Naive thymus-derived CD8-positive, alpha-beta T cell (primary cell): ENCODE data around the gene SARM1. TPM values are rescaled to one million over a fixed set of nuclear protein-coding genes. Genes with fewer than 3 reads are reported as not detected.

Source experiments
- ATAC-seq, 2 donors: fragments of 150-1000 bp; cut with Tn5 transposase in 1 of 2; sonication (Bioruptor Pico), chemical (Tn5 transposase) in 1 of 2; 1 replicate in 1 of 2; 2 replicates in 1 of 2; pipeline ENCODE4 v1.10.0; 2021; ENCODE audit warnings: mild to moderate bottlenecking in 2 of 2, moderate library complexity in 2 of 2
- POLR2A ChIA-PET: fragments of 350-600 bp; sonication (Branson Sonifier 250); formaldehyde crosslinking; loops from one replicate; lab custom pipeline; 2021; ENCODE audit warnings: antibody characterized with exemption; lab: Charles Lee
- DNase-seq, 10 donors: peaks; one replicate each; pipeline versions ENCODE4 v3.0.0 to v3.0.0-alpha.2; 2020 to 2022
- H3K27ac Mint-ChIP-seq, 10 donors: one replicate each; pipeline ENCODE4 v1.8.0; 2020 to 2022; ENCODE audit warnings: mild to moderate bottlenecking in 10 of 10, mixed read lengths in 10 of 10, moderate library complexity in 4 of 10, inconsistent platforms in 1 of 10
- H3K27me3 Mint-ChIP-seq, 5 donors: one replicate each; pipeline ENCODE4 v1.8.0; 2021 to 2022; ENCODE audit warnings: mixed read lengths in 5 of 5
- H3K36me3 Mint-ChIP-seq, 3 donors: one replicate each; pipeline ENCODE4 v1.8.0; 2020 to 2022; ENCODE audit warnings: mixed read lengths in 3 of 3, mild to moderate bottlenecking in 2 of 3, inconsistent platforms in 1 of 3
- H3K4me1 Mint-ChIP-seq, 4 donors: one replicate each; pipeline ENCODE4 v1.8.0; 2021 to 2022; ENCODE audit warnings: mixed read lengths in 4 of 4
- H3K4me3 Mint-ChIP-seq, 10 donors: one replicate each; pipeline ENCODE4 v1.8.0; 2020 to 2022; ENCODE audit warnings: mild to moderate bottlenecking in 10 of 10, mixed read lengths in 10 of 10, moderate library complexity in 6 of 10, inconsistent platforms in 1 of 10
- H3K9me3 Mint-ChIP-seq, 9 donors: one replicate each; pipeline ENCODE4 v1.8.0; 2020 to 2022; ENCODE audit warnings: mixed read lengths in 9 of 9, mild to moderate bottlenecking in 3 of 9, inconsistent platforms in 1 of 9, moderate library complexity in 1 of 9
- polyA plus RNA-seq, 3 donors: library from polyadenylated mRNA; unstranded; fragments of 300-500 nt; fragmentation: Illumina TruSeq; gene quantifications; one replicate each; pipeline ENCODE4 v1.2.3, GENCODE V29; 2021
- total RNA-seq, 8 experiments: library from RNA in 2 of 8; stranded (reverse) in 2 of 8; gene quantifications; one replicate each; pipeline ENCODE4 v1.2.3 and lab custom pipeline; 2021 to 2026

Gene SARM1
- total and polyA plus RNA-seq, 5 experiments from 2014 or later, result 5.3 to 33.2 (median 8.4) TPM

DNA sequence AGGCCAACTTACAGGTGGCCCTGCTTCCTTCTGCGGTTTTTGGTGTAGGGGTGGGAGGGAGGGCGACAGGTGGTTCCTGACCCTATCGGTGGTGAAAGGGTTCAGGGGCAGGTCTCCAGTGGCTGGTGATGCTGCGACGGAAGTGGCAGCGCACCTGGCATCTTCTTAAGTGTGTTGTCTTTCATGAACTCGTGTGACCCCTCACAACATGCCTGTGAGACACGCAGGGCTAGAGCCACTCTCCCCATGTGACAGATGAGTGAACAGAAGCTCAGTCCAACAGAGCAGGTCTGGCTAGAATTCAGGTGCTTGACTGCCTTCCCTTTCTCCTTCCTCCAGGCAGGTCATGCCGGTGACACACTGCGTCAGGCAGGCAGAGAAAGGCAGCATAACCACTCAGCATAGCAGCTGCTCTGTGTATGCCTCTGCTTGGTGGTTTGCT is 28.0 kb upstream of the SARM1 start:
- ATAC-seq, result peak in 1 of 2 donors; percentile 54
- DNase-seq, result no peak
- POLR2A ChIA-PET, result interaction anchor here (1.6 kb wide), 1 partner anchor 14 kb away, joined by 4 read pairs; the partner anchor contains the start of gene POLDIP2
- H3K4me1 Mint-ChIP-seq, result peaks cover 0 to 19% (median 3%) of the 10 kb centered on the region in 4 donors
- H3K9me3 Mint-ChIP-seq, result no peaks in the 10 kb centered on the region
- no peak overlapping the region for H3K4me3 Mint-ChIP-seq
- no peaks in the 10 kb centered on the region for H3K27me3 Mint-ChIP-seq
- peak overlapping the region in 7 of 10 donors; percentile 6 to 79 (median 61) for H3K27ac Mint-ChIP-seq
- peaks cover 0 to 61% (median 3%) of the 10 kb centered on the region in 3 donors for H3K36me3 Mint-ChIP-seq

DNA sequence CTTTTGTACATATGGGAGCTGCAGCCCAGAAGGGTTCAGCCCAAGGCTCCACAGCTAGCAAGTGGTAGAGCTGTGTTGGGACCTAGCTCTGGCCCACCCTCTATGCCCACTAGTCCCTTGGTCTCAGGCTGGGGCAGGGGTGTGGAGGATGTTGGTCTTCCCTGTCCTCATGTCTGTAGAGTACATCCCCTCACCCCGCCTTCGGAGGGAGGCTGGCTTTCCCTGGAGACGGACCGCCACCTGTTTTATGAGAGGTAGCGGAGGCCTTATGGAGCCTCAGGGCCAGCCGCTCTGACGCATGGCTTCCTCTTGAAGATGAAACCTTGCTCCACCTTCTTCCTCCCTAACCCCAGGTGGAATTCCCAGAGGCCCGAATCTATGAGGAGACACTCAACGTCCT is 27.5 kb upstream of the SARM1 start:
- Mint-ChIP-seq H3K27me3 (no peaks in the 10 kb centered on the region), H3K27ac (peak overlapping the region in 5 of 10 donors; percentile 46 to 79 (median 61)), H3K36me3 (peaks cover 0 to 66% (median 3%) of the 10 kb centered on the region in 3 donors), H3K9me3 (no peaks in the 10 kb centered on the region), H3K4me1 (peaks cover 0 to 16% (median 2%) of the 10 kb centered on the region in 4 donors), H3K4me3 (no peak overlapping the region)
- ATAC-seq, result no peak
- POLR2A ChIA-PET, result interaction anchor here (1.6 kb wide), 1 partner anchor 13 kb away, joined by 4 read pairs; the partner anchor contains the start of gene POLDIP2
- DNase-seq, result no peak

DNA sequence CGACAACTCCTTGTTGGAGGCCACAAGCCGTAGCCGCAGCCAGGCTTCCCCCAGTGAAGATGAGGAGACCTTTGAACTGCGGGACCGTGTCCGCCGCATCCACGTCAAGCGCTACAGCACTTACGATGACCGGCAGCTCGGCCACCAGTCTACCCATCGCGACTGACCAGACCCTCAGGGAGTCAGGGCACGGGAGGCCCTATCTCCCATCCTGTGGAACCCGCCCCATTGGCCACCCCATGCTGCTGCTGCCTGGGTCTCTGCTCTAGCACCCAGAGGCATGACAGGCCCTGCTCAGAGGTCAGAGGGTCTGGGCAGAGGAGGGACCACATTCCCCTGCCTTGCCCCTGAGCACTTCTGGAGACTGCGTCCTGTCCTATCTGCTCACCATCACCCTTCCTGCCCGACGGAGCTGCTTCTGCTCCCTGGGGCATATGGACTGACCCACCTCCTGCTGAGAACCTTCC is 27.0 kb upstream of the SARM1 start:
- DNase-seq (no peak), ATAC-seq (no peak)
- POLR2A ChIA-PET, result interaction anchor here (0.7 to 1.6 kb wide), 3 partner anchors 9 to 13 kb away, joined by 3 to 4 read pairs (median 4); partner anchors contain the start of genes IFT20, POLDIP2 and TNFAIP1
- H3K27me3 Mint-ChIP-seq, result no peaks in the 10 kb centered on the region
- H3K4me1 Mint-ChIP-seq, result peaks cover 0 to 14% (median 2%) of the 10 kb centered on the region in 4 donors
- peaks cover 0 to 69% (median 3%) of the 10 kb centered on the region in 3 donors for H3K36me3 Mint-ChIP-seq
- peak overlapping the region in 2 of 10 donors; percentile 37 to 61 for H3K27ac Mint-ChIP-seq
- H3K4me3 Mint-ChIP-seq, result no peak overlapping the region
- no peaks in the 10 kb centered on the region for H3K9me3 Mint-ChIP-seq

- H3K4me1 Mint-ChIP-seq, result peaks cover 0 to 9% (median 2%) of the 10 kb centered on the region in 4 donors
- H3K4me3 Mint-ChIP-seq, result no peak overlapping the region
- H3K27ac Mint-ChIP-seq, result peak overlapping the region in 1 of 10 donors; percentile 61
- H3K9me3 Mint-ChIP-seq, result no peaks in the 10 kb centered on the region
- DNase-seq (no peak), ATAC-seq (no peak)
- no peaks in the 10 kb centered on the region for H3K27me3 Mint-ChIP-seq
- POLR2A ChIA-PET, result interaction anchor here (0.7 to 1.6 kb wide), 2 partner anchors 10 to 11 kb away, joined by 3 to 4 read pairs; partner anchors contain the start of genes IFT20, POLDIP2 and TNFAIP1
- H3K36me3 Mint-ChIP-seq, result peaks cover 0 to 75% (median 4%) of the 10 kb centered on the region in 3 donors
Measured at GRCh38 chr17:28345419-28346198, 25.9 kb upstream of the SARM1 start.

DNA sequence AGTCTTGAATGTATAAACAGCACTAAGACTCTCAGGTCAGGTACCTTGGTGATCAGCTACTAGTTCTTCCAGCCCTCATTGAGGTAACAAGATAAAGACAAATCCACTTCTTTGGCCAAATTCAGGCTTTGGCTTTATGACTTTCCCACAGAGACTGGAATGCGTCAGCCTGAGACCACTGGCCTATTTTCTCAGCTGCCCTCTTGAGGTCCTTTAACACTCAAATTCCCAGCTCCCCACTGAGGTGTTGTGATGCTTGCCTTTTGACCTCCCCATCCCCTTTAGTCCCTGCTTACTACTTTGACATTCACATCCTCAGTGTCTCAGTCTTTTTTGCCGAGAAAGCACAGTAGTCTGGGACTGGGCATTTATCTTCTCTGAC is 25.3 kb upstream of the SARM1 start:
- peak overlapping the region in 1 of 10 donors; percentile 53 for H3K27ac Mint-ChIP-seq
- H3K9me3 Mint-ChIP-seq, result no peaks in the 10 kb centered on the region
- H3K27me3 Mint-ChIP-seq, result no peaks in the 10 kb centered on the region
- H3K4me1 Mint-ChIP-seq, result peaks cover 0 to 9% (median 4%) of the 10 kb centered on the region in 4 donors
- POLR2A ChIA-PET, result interaction anchor here (1.6 kb wide), 1 partner anchor 11 kb away, joined by 4 read pairs; the partner anchor contains the start of genes IFT20 and TNFAIP1
- H3K4me3 Mint-ChIP-seq, result no peak overlapping the region
- no peak for ATAC-seq
- no peak for DNase-seq
- H3K36me3 Mint-ChIP-seq, result peaks cover 0 to 75% (median 9%) of the 10 kb centered on the region in 3 donors

DNA sequence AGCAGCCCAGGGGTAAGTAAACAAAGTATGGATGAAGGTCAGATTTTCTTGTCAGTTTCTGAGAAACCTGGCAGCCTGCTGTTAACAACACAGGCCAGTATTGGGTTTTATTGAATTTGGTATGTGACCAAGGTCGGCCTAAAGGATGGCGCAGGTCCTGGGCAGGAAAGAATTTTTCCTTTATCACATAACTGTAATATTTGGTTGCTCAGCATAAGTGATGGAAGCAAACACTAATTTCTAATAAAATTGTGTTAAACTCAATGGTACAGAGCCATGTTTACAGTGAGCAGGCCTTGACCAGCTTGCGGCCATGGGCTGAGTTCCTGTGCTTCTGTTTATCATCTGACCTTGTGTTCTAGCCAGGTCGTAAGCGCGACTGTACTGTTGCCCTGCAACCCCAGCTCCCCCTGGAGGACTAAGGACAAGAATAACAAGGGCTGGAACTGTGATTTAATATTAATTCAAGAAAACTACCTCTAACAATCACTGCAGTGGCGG is 24.7 kb upstream of the SARM1 start:
- Mint-ChIP-seq H3K27me3 (no peaks in the 10 kb centered on the region), H3K9me3 (no peaks in the 10 kb centered on the region), H3K27ac (peak overlapping the region in 2 of 10 donors; percentile 53 to 58), H3K4me1 (peaks cover 0 to 9% (median 4%) of the 10 kb centered on the region in 4 donors), H3K4me3 (no peak overlapping the region), H3K36me3 (peaks cover 0 to 75% (median 9%) of the 10 kb centered on the region in 3 donors)
- ATAC-seq (no peak), DNase-seq (no peak)
- POLR2A ChIA-PET, result interaction anchor here (0.7 kb wide), 1 partner anchor 11 kb away, joined by 3 read pairs; the partner anchor contains the start of genes IFT20 and TNFAIP1

- peaks cover 0 to 74% (median 8%) of the 10 kb centered on the region in 3 donors for H3K36me3 Mint-ChIP-seq
- peaks cover 0 to 9% (median 4%) of the 10 kb centered on the region in 4 donors for H3K4me1 Mint-ChIP-seq
- POLR2A ChIA-PET, result interaction anchor here (0.7 to 2.2 kb wide), 2 partner anchors 10 to 12 kb away, joined by 3 to 10 read pairs; partner anchors contain the start of genes IFT20, POLDIP2 and TNFAIP1
- no peaks in the 10 kb centered on the region for H3K9me3 Mint-ChIP-seq
- ATAC-seq, result no peak
- DNase-seq, result no peak
- no peaks in the 10 kb centered on the region for H3K27me3 Mint-ChIP-seq
- H3K4me3 Mint-ChIP-seq, result no peak overlapping the region
- peak overlapping the region in 4 of 10 donors; percentile 32 to 71 (median 40) for H3K27ac Mint-ChIP-seq
Measured at GRCh38 chr17:28347261-28347891, 24.1 kb upstream of the SARM1 start.

GRCh38 chr17:28348979-28349378 is 22.5 kb upstream of the SARM1 start:
- no peak for DNase-seq
- H3K4me1 Mint-ChIP-seq, result peaks cover 0 to 4% (median 2%) of the 10 kb centered on the region in 4 donors

GRCh38 chr17:28350271-28350670 is 21.2 kb upstream of the SARM1 start:
- H3K36me3 Mint-ChIP-seq, result peaks cover 0 to 84% (median 8%) of the 10 kb centered on the region in 3 donors
- ATAC-seq (no peak), DNase-seq (no peak)
- peaks cover 0 to 5% (median 1%) of the 10 kb centered on the region in 4 donors for H3K4me1 Mint-ChIP-seq
- no peak overlapping the region for H3K4me3 Mint-ChIP-seq
- peak overlapping the region in 1 of 10 donors; percentile 43 for H3K27ac Mint-ChIP-seq
- H3K27me3 Mint-ChIP-seq, result no peaks in the 10 kb centered on the region
- POLR2A ChIA-PET, result no interaction called here
- H3K9me3 Mint-ChIP-seq, result no peaks in the 10 kb centered on the region

More at GRCh38 chr17:28348979-28349378, 22.5 kb upstream of the SARM1 start:
- H3K36me3 Mint-ChIP-seq, result peaks cover 0 to 82% (median 8%) of the 10 kb centered on the region in 3 donors
- no peak overlapping the region for H3K4me3 Mint-ChIP-seq
- H3K27ac Mint-ChIP-seq, result peak overlapping the region in 1 of 10 donors; percentile 3
- H3K27me3 Mint-ChIP-seq, result no peaks in the 10 kb centered on the region
- POLR2A ChIA-PET, result interaction anchor here (1.2 to 2.2 kb wide), 2 partner anchors 8 to 13 kb away, joined by 4 to 10 read pairs; partner anchors contain the start of genes POLDIP2 and TNFAIP1
- no peaks in the 10 kb centered on the region for H3K9me3 Mint-ChIP-seq
- ATAC-seq, result no peak

DNA sequence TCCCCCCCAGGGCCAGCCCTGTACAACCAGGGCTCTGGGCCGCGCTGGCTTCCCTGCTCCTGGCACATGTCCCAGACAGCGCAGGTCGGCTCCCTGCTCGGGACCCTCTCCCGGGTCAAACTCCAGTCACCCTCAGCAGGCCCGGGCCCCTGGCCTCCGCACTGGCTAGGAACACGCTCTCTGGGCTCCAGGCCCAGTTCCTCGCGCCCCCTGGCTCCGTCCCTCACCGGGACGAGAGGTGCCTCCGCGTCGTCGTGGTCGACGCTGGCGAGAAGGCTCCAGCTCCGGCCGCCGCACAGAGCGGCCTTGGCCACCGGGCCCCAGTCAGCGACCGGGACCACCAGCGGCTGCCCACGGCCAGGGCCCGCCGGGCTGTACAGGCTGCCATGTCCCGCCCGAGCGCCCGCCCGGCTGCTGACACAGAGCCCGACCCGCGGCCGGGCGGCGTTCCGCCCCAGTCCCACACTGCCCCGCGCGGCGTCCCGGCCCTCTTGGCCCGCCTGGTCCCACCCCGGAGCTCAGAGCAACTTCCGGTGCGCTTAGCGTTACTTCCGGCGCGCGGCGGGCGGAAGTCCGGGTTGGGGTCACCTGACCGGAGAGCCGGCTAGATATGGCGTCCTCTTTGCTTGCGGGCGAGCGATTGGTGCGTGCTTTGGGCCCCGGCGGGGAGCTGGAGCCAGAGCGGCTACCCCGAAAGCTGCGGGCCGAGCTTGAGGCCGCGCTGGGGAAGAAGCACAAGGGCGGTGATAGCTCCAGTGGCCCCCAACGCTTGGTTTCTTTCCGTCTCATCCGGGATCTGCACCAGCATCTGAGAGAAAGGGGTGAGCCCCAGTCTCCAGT is 14.2 kb upstream of the SARM1 start, which contains the start of gene POLDIP2:
Gene POLDIP2, minus strand, starts transcription at position 467 of the 840 bp plus-strand sequence. Its CDS starts 79 bp downstream, at position 388.
- Mint-ChIP-seq H3K9me3 (no peaks in the 10 kb centered on the region), H3K4me3 (peak within 1 kb of the TSS; percentile 89 to 96 (median 93)), H3K4me1 (peaks cover 19 to 33% (median 26%) of the 10 kb centered on the region in 4 donors), H3K27me3 (no peaks in the 10 kb centered on the region), H3K36me3 (peaks cover 0 to 60% (median 16%) of the 10 kb centered on the region in 3 donors), H3K27ac (peak within 1 kb of the TSS; percentile 91 to 97 (median 96))
- POLR2A ChIA-PET, result interaction anchor here (0.6 to 5.9 kb wide), 23 partner anchors 9 to 783 kb away, joined by 3 to 99 read pairs (median 6); partner anchors contain the start of genes IFT20, PHF12, SARM1 and SDF2
- ATAC-seq, result peak; percentile 97 to 98
- DNase-seq, result peak; percentile 92 to 97 (median 96)

GRCh38 chr17:28357901-28358197 is 13.6 kb upstream of the SARM1 start:
- POLR2A ChIA-PET, result interaction anchor here (0.6 to 5.9 kb wide), 21 partner anchors 9 to 782 kb away, joined by 3 to 99 read pairs (median 6); partner anchors contain the start of genes IFT20, PHF12, SARM1 and SDF2
- H3K4me3 Mint-ChIP-seq, result peak overlapping the region; percentile 89 to 96 (median 93)
- H3K4me1 Mint-ChIP-seq, result peaks cover 19 to 33% (median 27%) of the 10 kb centered on the region in 4 donors
- DNase-seq, result peak in 1 of 10 donors; percentile 60
- H3K9me3 Mint-ChIP-seq, result no peaks in the 10 kb centered on the region
- no peak for ATAC-seq
- no peaks in the 10 kb centered on the region for H3K27me3 Mint-ChIP-seq
- H3K36me3 Mint-ChIP-seq, result peaks cover 0 to 62% (median 16%) of the 10 kb centered on the region in 3 donors
- H3K27ac Mint-ChIP-seq, result peak overlapping the region; percentile 91 to 97 (median 96)
